HG02981 (cell line): ENCODE data around the gene CCNA1.

Experiments
- ATAC-seq: cut with Tn5 transposase; IDR thresholded peaks from one replicate; pipeline ENCODE4 v1.9.1; 2021; ENCODE audit warnings: mild to moderate bottlenecking, moderate library complexity; ENCODE audit not compliant: unreplicated experiment

Gene CCNA1

DNA sequence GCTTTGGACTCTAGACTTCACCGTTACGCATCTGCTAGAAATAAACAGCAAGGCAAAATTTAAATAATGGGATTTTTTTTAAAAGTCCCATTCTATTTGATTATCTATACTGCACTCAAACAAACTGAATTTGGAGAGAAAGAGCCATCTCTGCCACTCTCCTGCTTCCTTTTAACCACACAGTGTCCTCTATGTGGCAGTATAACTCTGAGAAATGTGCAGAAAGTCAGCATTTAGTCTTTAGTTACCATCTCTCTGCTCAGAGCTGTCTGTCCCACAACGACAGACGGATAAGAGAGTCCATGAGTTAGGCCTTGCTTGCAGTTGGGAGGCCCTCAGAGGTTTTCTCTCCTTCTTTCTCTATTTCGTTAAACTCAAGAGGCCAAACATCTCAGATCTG lies 21.2 kb downstream of the CCNA1 start:
- no peak for ATAC-seq

DNA sequence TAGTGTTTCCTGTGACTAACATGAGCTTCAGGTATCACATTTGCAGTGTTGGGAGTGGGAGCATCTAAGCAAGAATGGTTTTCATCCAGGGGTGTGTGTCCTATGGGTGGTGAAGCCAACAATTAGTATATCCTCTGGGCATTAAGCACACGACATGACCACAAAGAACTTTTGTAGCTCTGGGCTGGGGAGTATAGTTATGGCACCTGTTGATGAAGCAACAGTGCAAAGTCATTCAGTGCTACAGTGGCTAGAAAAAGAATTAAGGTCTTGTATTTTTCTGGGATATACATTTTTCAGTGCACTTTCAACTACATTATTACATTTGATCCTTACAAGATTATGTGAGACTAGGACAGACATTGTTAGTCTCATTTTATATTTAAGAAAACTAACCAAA lies 21.8 kb downstream of the CCNA1 start:
- no peak for ATAC-seq

DNA sequence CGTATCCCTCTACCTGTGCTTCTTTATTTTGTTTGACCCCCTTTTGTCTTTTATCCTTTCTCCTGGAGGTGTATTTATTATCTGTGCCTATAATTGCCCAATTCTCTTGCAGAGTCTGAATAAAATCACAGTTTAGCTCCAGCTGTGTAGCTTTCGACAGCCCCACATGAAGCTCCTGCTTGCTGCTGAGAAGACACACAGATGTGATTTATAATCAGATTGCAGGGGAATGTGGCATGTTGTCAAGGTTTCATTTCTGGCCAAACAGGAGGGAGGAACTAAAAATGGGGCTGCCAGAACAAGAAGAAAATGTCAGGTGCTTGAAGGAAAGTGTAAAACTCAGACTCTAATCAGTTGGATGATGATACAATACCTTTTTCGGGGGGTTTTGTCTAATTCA lies 22.7 kb downstream of the CCNA1 start:
- ATAC-seq: no peak

DNA sequence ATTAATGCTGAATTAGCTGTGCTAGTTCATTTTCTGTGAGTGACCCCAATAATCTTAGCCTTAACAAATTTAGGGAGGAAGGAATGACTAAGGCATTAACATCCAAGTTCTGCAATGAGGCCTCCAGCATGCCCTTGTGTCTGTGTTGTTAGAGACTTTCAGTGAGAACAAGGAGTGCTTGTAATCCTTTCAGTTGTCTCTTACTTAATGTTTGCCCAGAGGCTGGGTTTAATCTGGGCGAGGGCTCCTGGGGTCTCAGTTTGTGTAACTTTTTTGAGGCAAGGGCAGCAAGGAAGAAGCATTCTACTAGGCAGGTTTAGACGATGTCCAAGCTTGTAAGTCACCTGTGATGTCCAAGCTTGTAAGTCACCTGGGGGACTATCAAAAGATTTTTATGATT lies 24.3 kb downstream of the CCNA1 start:
- no peak for ATAC-seq

DNA sequence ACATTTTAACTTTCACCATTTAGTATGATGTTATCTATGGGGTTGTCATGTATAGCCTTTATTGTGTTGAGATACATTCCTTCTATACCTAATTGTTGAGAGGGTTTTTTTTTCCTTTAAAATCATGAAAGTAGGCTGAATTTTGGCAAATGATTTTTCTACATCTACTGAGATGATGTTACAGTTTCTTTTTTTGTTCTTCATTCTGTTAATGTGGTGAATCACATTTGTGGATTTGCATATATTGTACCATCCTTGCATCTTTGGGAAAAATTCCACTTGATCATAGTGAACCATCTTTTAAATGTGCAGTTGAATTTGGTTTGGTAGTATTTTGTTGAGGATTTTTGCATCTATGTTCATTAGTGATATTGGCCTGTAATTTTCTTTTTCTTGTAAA lies 29.2 kb downstream of the CCNA1 start:
- no peak for ATAC-seq

DNA sequence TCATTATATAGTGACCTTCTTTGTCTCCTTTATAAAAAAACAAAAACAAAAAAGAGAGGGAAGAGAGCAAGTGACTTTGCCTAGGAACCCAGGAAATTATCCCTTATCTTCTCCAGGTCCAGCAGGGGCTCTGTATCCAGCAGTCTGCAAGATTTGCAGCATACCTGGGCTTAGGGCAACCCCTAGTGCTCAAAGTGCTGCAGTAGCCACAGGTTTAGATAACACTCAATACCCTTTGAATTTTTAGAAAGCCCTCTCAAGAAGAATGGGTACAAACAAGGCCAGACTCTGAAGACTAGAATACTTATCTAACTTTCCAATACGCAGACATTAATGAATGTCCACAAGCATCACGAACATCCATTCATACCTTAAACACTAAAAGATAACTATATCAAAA lies 43.2 kb downstream of the CCNA1 start:
- no peak for ATAC-seq

DNA sequence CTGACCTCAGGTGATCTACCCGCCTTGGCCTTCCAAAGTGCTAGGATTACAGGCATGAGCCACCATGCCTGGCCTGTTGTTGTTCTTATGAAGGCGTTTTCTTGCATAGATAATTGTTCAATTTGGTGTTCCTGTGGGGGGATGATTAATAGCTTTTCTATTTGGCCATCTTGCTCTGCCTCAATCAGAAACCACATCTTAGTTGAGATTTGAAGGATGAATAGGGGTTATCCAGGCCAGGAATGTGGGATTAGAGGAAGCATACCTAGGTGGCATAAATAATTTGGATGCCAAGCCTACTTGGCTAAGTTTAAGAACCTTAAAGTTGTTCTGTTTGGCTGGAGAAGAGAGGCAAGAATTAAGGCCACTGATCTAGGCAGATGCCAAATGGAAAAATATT lies 44.4 kb downstream of the CCNA1 start:
- ATAC-seq: no peak

DNA sequence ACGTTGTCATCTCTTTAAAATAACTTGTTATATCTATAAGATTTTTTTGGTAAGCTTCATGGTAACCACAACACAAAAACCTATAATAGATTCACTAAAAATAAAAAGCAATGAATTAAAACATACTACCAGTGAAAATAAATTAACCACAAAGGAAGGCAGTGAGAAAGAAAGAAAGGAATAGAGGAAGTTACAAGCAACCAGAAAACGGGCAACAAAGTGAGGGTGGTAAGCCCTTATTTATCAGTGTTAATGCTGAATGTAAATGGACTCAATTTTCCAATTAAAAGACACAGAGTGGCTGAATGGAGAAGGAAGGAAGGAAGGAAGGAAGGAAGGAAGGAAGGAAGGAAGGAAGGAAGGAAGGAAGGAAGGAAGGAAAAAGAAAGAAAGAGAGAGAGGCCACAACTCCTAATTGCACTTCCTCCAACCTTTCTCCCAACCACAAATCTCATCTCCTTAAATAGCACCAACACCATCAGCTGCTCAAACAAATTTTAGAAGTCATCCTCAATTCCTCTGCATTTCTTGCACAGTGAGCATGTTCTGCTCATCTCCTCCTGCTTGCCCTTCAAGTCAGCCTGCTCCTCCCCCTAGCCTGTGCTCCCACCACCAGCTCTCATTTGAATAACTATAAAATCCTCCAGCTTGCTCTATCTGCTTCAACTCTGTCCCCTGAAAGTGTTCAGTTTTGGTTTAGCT lies 48.6 kb downstream of the CCNA1 start:
- ATAC-seq: no peak

DNA sequence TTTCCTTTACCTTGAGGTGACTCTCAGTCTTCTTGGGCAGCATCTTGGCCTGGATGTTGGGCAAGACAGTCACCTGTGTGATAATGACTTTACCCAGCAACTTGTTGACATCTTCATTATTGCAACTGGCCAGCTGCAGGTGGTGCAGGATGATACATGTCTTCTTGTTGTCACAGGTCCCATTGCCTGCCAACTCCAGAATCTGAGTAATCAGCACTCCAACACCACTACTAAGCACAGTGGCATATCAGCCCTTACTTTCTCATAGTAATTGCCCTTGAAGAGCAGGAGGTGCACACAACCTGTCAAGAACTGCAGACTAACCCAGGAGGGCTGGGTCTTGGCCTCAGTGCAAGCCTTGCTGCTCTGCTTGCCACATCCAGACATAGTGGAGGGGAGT lies 57.8 kb downstream of the CCNA1 start:
- no peak for ATAC-seq
